Activated naive CD8-positive, alpha-beta T cell treated with anti-CD3 and anti-CD28 coated beads for 36 hours (primary cell): Measurements from ENCODE around the gene DHX29. TPM values are rescaled to one million over a fixed set of nuclear protein-coding genes. Genes with fewer than 3 reads are reported as not detected.
A peak's percentile ranks its signal among the peaks of the same experiment; 100 is the strongest.

ENCODE experiments used
- DNase-seq: peaks from one replicate; pipeline ENCODE4 v3.0.0; 2021
- H3K27ac Mint-ChIP-seq: one replicate; pipeline ENCODE4 v1.8.0; 2022; ENCODE audit warnings: mild to moderate bottlenecking, moderate library complexity, mixed read lengths
- H3K27me3 Mint-ChIP-seq: one replicate; pipeline ENCODE4 v1.8.0; 2022; ENCODE audit warnings: mild to moderate bottlenecking, mixed read lengths
- H3K36me3 Mint-ChIP-seq: one replicate; pipeline ENCODE4 v1.8.0; 2021; ENCODE audit warnings: mild to moderate bottlenecking, mixed read lengths
- H3K4me1 Mint-ChIP-seq: one replicate; pipeline ENCODE4 v1.8.0; 2021; ENCODE audit warnings: mixed read lengths
- H3K4me3 Mint-ChIP-seq: one replicate; pipeline ENCODE4 v1.8.0; 2022; ENCODE audit warnings: mild to moderate bottlenecking, moderate library complexity, mixed read lengths
- H3K9me3 Mint-ChIP-seq: one replicate; pipeline ENCODE4 v1.8.0; 2022; ENCODE audit warnings: mixed read lengths
- total RNA-seq, 2 experiments: library from RNA; stranded (reverse); gene quantifications; one replicate each; pipeline ENCODE4 v1.2.3, GENCODE V29; 2021

DHX29 gene
- 10 to 100 TPM; 19.1 TPM for total RNA-seq

- Mint-ChIP-seq H3K4me3 (no peak within 1 kb of the TSS), H3K27me3 (no peaks in the 10 kb centered on the region), H3K9me3 (peaks cover 2% of the 10 kb centered on the region), H3K4me1 (peaks cover 30% of the 10 kb centered on the region), H3K27ac (no peak within 1 kb of the TSS), H3K36me3 (peaks cover 26% of the 10 kb centered on the region)
- DNase-seq, result peak; percentile 87
Observed at GRCh38 chr5:55307383-55308253, at the start of gene DHX29, which contains the start of gene MTREX. DHX29 (minus strand) TSS chr5:55307694; CDS start chr5:55307573, 121 bp downstream. MTREX (plus strand) TSS chr5:55307989; CDS start chr5:55308014, 25 bp downstream.

- no peak overlapping the region for H3K4me3 Mint-ChIP-seq
- no peaks in the 10 kb centered on the region for H3K27me3 Mint-ChIP-seq
- no peak for DNase-seq
- H3K36me3 Mint-ChIP-seq, result peaks cover 39% of the 10 kb centered on the region
- no peak overlapping the region for H3K27ac Mint-ChIP-seq
- H3K9me3 Mint-ChIP-seq, result no peaks in the 10 kb centered on the region
- H3K4me1 Mint-ChIP-seq, result no peaks in the 10 kb centered on the region
Observed at GRCh38 chr5:55356896-55357295, 49.4 kb upstream of the DHX29 start.

- Mint-ChIP-seq H3K4me3 (no peak overlapping the region), H3K27me3 (no peaks in the 10 kb centered on the region), H3K4me1 (peaks cover 4% of the 10 kb centered on the region), H3K36me3 (peaks cover 42% of the 10 kb centered on the region), H3K27ac (no peak overlapping the region), H3K9me3 (no peaks in the 10 kb centered on the region)
- no peak for DNase-seq
Observed at GRCh38 chr5:55350754-55351153, 43.3 kb upstream of the DHX29 start.

GRCh38 chr5:55347786-55348185 is 40.3 kb upstream of the DHX29 start:
- peaks cover 4% of the 10 kb centered on the region for H3K4me1 Mint-ChIP-seq
- no peak overlapping the region for H3K4me3 Mint-ChIP-seq
- DNase-seq, result no peak
- no peaks in the 10 kb centered on the region for H3K9me3 Mint-ChIP-seq
- H3K36me3 Mint-ChIP-seq, result peaks cover 41% of the 10 kb centered on the region
- H3K27me3 Mint-ChIP-seq, result no peaks in the 10 kb centered on the region
- no peak overlapping the region for H3K27ac Mint-ChIP-seq

GRCh38 chr5:55345327-55345726 is 37.8 kb upstream of the DHX29 start:
- Mint-ChIP-seq H3K4me1 (peaks cover 7% of the 10 kb centered on the region), H3K9me3 (no peaks in the 10 kb centered on the region), H3K27me3 (no peaks in the 10 kb centered on the region), H3K4me3 (no peak overlapping the region), H3K27ac (no peak overlapping the region), H3K36me3 (peaks cover 34% of the 10 kb centered on the region)
- no peak for DNase-seq

- Mint-ChIP-seq H3K9me3 (no peaks in the 10 kb centered on the region), H3K36me3 (peaks cover 28% of the 10 kb centered on the region), H3K4me1 (peaks cover 8% of the 10 kb centered on the region), H3K4me3 (no peak overlapping the region), H3K27me3 (no peaks in the 10 kb centered on the region), H3K27ac (peak overlapping the region; percentile 56)
- DNase-seq, result peak; percentile 34
Observed at GRCh38 chr5:55344392-55344992, 37.0 kb upstream of the DHX29 start.

GRCh38 chr5:55343609-55344008 is 36.1 kb upstream of the DHX29 start:
- no peaks in the 10 kb centered on the region for H3K9me3 Mint-ChIP-seq
- H3K36me3 Mint-ChIP-seq, result peaks cover 23% of the 10 kb centered on the region
- H3K27me3 Mint-ChIP-seq, result no peaks in the 10 kb centered on the region
- no peak overlapping the region for H3K27ac Mint-ChIP-seq
- no peak for DNase-seq
- H3K4me3 Mint-ChIP-seq, result no peak overlapping the region
- peaks cover 16% of the 10 kb centered on the region for H3K4me1 Mint-ChIP-seq

GRCh38 chr5:55343107-55343506 is 35.6 kb upstream of the DHX29 start:
- DNase-seq, result no peak

GRCh38 chr5:55338810-55339243 is 31.3 kb upstream of the DHX29 start:
- peak overlapping the region; percentile 75 for H3K27ac Mint-ChIP-seq
- DNase-seq, result peak; percentile 71
- peaks cover 12% of the 10 kb centered on the region for H3K36me3 Mint-ChIP-seq
- H3K4me1 Mint-ChIP-seq, result peaks cover 30% of the 10 kb centered on the region
- H3K4me3 Mint-ChIP-seq, result peak overlapping the region; percentile 37
- no peaks in the 10 kb centered on the region for H3K9me3 Mint-ChIP-seq
- H3K27me3 Mint-ChIP-seq, result no peaks in the 10 kb centered on the region

More at GRCh38 chr5:55343107-55343506, 35.6 kb upstream of the DHX29 start:
- Mint-ChIP-seq H3K36me3 (peaks cover 26% of the 10 kb centered on the region), H3K27me3 (no peaks in the 10 kb centered on the region), H3K27ac (no peak overlapping the region), H3K4me1 (peaks cover 21% of the 10 kb centered on the region), H3K4me3 (no peak overlapping the region), H3K9me3 (no peaks in the 10 kb centered on the region)

GRCh38 chr5:55338092-55338613 is 30.7 kb upstream of the DHX29 start:
- Mint-ChIP-seq H3K9me3 (no peaks in the 10 kb centered on the region), H3K27me3 (no peaks in the 10 kb centered on the region), H3K4me1 (peaks cover 30% of the 10 kb centered on the region), H3K36me3 (peaks cover 18% of the 10 kb centered on the region), H3K27ac (peak overlapping the region; percentile 75), H3K4me3 (no peak overlapping the region)
- no peak for DNase-seq

- Mint-ChIP-seq H3K36me3 (peaks cover 36% of the 10 kb centered on the region), H3K4me1 (peaks cover 33% of the 10 kb centered on the region)
Observed at GRCh38 chr5:55333811-55334210, 26.3 kb upstream of the DHX29 start.

GRCh38 chr5:55333017-55333416 is 25.5 kb upstream of the DHX29 start:
- Mint-ChIP-seq H3K4me1 (peaks cover 26% of the 10 kb centered on the region), H3K27ac (no peak overlapping the region), H3K4me3 (no peak overlapping the region), H3K36me3 (peaks cover 35% of the 10 kb centered on the region), H3K9me3 (no peaks in the 10 kb centered on the region), H3K27me3 (no peaks in the 10 kb centered on the region)
- no peak for DNase-seq

More at GRCh38 chr5:55333811-55334210, 26.3 kb upstream of the DHX29 start:
- Mint-ChIP-seq H3K9me3 (no peaks in the 10 kb centered on the region), H3K27ac (no peak overlapping the region), H3K4me3 (no peak overlapping the region), H3K27me3 (no peaks in the 10 kb centered on the region)
- no peak for DNase-seq

- DNase-seq, result no peak
- Mint-ChIP-seq H3K4me3 (no peak overlapping the region), H3K9me3 (no peaks in the 10 kb centered on the region), H3K4me1 (peaks cover 24% of the 10 kb centered on the region), H3K27ac (no peak overlapping the region), H3K36me3 (peaks cover 34% of the 10 kb centered on the region), H3K27me3 (no peaks in the 10 kb centered on the region)
Observed at GRCh38 chr5:55331321-55331720, 23.8 kb upstream of the DHX29 start.

GRCh38 chr5:55327281-55327680 is 19.8 kb upstream of the DHX29 start:
- no peaks in the 10 kb centered on the region for H3K27me3 Mint-ChIP-seq

GRCh38 chr5:55325621-55326020 is 18.1 kb upstream of the DHX29 start:
- Mint-ChIP-seq H3K9me3 (no peaks in the 10 kb centered on the region), H3K36me3 (peaks cover 20% of the 10 kb centered on the region), H3K4me1 (peaks cover 14% of the 10 kb centered on the region), H3K4me3 (no peak overlapping the region), H3K27me3 (no peaks in the 10 kb centered on the region), H3K27ac (no peak overlapping the region)
- DNase-seq, result no peak

More at GRCh38 chr5:55327281-55327680, 19.8 kb upstream of the DHX29 start:
- DNase-seq, result no peak
- peaks cover 26% of the 10 kb centered on the region for H3K36me3 Mint-ChIP-seq
- H3K27ac Mint-ChIP-seq, result no peak overlapping the region
- peaks cover 22% of the 10 kb centered on the region for H3K4me1 Mint-ChIP-seq
- no peak overlapping the region for H3K4me3 Mint-ChIP-seq
- no peaks in the 10 kb centered on the region for H3K9me3 Mint-ChIP-seq
